NCI-H82 (cell line): ENCODE results near the gene ATP10D.
A peak's percentile ranks its signal among the peaks of the same experiment; 100 is the strongest.
"Not testable (repeated sequence)": the region's sequence is repeated elsewhere in the genome, so short reads cannot be mapped to it uniquely, and the experiment has no call there.

ENCODE experiments used
- DNase-seq: peaks from one replicate; lab custom pipeline; 2025; lab: John Stamatoyannopoulos, UW

Gene ATP10D

GRCh38 chr4:47485047-47485692, at the start of gene ATP10D:
ATP10D (plus strand) TSS chr4:47485275; CDS start chr4:47512541, 27,266 bp downstream.
- peak; percentile 86 for DNase-seq

GRCh38 chr4:47442980-47443379, 42.1 kb upstream of the ATP10D start:
- DNase-seq: no peak

- DNase-seq: no peak
Observed at GRCh38 chr4:47444031-47444430, 41.0 kb upstream of the ATP10D start.

GRCh38 chr4:47451657-47452056, 33.4 kb upstream of the ATP10D start:
- DNase-seq: no peak

GRCh38 chr4:47462799-47463234, 22.3 kb upstream of the ATP10D start:
- DNase-seq: no peak

- peak; percentile 98 for DNase-seq
Observed at GRCh38 chr4:47463235-47463956, 21.7 kb upstream of the ATP10D start, which contains the start of gene COMMD8. COMMD8 (minus strand) TSS chr4:47463702; CDS start chr4:47463651, 51 bp downstream.

- DNase-seq: no peak
Observed at GRCh38 chr4:47465004-47465403, 20.1 kb upstream of the ATP10D start.

GRCh38 chr4:47466056-47466785, 18.9 kb upstream of the ATP10D start:
- no peak for DNase-seq

- no peak for DNase-seq
Observed at GRCh38 chr4:47468706-47469365, 16.2 kb upstream of the ATP10D start.

GRCh38 chr4:47469951-47470350, 15.1 kb upstream of the ATP10D start:
- DNase-seq: no peak

- DNase-seq: peak; percentile 43
Observed at GRCh38 chr4:47471064-47471463, 14.0 kb upstream of the ATP10D start.

GRCh38 chr4:47471591-47471990, 13.5 kb upstream of the ATP10D start:
- no peak for DNase-seq

GRCh38 chr4:47473141-47473750, 11.8 kb upstream of the ATP10D start:
- no peak for DNase-seq

GRCh38 chr4:47474799-47475198, 10.3 kb upstream of the ATP10D start:
- no peak for DNase-seq

- DNase-seq: no peak
Observed at GRCh38 chr4:47475411-47475810, 9.7 kb upstream of the ATP10D start.

GRCh38 chr4:47478804-47479203, 6.3 kb upstream of the ATP10D start:
- no peak for DNase-seq

GRCh38 chr4:47482326-47482725, 2.7 kb upstream of the ATP10D start:
- DNase-seq: no peak

GRCh38 chr4:47483745-47484144, 1.3 kb upstream of the ATP10D start:
- DNase-seq: no peak

GRCh38 chr4:47484168-47484567, 907 bp upstream of the ATP10D start:
- no peak for DNase-seq

GRCh38 chr4:47485768-47486167, 693 bp downstream of the ATP10D start:
- DNase-seq: no peak

GRCh38 chr4:47486231-47486673, 1.2 kb downstream of the ATP10D start:
- no peak for DNase-seq

GRCh38 chr4:47486727-47487126, 1.7 kb downstream of the ATP10D start:
- DNase-seq: not testable (repeated sequence)
